HG02852 (cell line): ENCODE measurements around the gene DNM2.
"Not testable (repeated sequence)": the region's sequence is repeated elsewhere in the genome, so short reads cannot be mapped to it uniquely, and the experiment has no call there.

Experiments used
- ATAC-seq: cut with Tn5 transposase; IDR thresholded peaks from one replicate; pipeline ENCODE4 v1.9.1; 2021; ENCODE audit warnings: mild to moderate bottlenecking, moderate library complexity; ENCODE audit not compliant: unreplicated experiment

DNM2 gene

GRCh38 chr19:10831987-10832938 lies 114.4 kb downstream of the DNM2 start:
- no peak for ATAC-seq

DNA sequence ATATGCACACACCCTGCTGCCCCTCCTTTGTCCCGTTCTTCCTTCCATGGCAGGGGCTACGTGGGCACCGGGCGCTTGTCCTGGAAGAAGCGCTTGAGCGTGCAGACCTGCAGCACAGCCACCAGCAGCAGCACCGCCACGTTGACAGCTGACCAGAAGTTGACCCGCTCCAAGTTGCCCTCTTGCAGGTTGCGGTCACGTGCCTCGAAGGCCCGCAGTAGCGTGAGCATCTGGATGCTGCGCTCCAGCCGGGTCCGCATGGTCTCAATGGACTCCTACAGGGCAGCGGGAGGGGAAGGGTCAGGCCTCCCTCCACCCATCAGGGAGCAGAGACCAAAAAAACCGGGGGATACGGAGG lies 115.0 kb downstream of the DNM2 start:
- no peak for ATAC-seq

DNA sequence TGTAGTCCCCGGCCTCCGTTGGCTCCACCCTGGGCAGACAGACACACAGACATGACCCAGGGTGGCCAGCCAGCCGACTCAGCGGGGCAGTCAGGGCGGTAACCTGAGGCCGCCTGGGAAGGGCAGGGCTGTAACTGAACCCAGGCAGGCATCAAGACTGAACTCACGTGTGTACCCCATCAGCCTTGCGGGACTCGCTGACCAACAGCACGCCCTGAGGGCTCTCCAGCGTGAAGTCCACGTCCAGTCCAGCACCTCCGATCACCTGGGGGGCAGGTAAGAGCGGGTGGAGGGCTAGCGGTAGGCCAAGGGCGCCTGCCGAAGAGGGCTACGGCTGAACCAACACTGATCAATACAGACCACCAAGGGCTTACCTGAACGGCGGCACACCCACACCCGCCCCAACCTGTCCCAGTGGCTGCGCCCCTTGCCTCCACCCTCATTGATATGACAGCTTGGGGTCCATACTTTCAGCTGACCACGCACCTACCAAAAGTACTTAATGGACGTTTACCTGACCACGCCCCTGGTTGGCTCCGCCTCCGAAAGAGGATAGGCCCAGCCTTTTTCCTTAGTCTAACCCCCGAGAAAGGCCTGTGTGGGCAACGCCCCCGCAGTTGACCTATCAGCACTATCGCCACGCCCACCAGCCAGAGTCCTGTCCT lies 117.3 kb downstream of the DNM2 start:
- no peak for ATAC-seq

GRCh38 chr19:10835754-10836478 lies 118.0 kb downstream of the DNM2 start, which contains the start of gene TMED1:
Gene TMED1, minus strand, starts transcription at chr19:10836212. Its CDS starts 21 bp downstream, at chr19:10836191.
- ATAC-seq = peak; percentile 73

DNA sequence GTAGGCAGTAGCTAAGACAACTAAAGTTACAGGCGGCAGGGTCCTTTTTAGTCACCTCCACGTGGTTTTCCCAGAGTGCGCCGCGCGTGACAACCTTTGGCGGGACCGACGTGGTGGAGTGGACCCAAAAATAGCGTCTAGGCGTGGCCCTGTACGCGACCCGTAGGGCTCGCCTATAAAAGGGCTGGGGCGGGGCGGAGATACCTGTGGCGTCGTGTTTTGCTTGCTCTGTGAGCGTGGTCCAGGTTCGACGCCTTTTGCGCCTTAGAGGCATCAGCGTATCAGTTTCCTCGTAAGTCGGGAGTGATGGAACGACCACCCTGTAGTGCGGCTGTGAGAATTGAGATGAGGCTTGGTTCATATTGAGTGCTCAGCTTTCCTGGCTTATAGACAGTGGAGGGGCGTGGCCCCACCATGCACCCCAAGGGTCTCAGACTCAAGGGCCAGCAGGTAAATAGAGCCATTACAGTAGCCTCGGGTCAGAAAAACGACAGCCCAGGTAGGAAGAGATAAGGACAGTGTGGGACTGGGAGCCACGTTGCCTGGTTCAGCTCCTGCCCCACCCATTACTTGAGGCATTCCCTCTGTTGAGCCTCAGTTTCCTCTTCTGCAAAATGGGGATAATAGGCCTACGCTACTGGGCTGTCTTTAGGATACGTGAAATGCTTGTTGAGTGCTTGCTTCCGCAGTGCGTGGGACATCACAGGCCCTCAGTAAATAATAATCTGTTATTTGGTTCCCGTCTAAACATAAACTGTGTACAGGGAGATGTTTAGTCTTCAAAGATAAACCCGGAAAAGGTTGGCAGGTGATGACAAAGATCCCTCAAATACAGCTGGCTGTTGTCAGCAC lies 118.8 kb downstream of the DNM2 start:
- peak; percentile 16 for ATAC-seq

DNA sequence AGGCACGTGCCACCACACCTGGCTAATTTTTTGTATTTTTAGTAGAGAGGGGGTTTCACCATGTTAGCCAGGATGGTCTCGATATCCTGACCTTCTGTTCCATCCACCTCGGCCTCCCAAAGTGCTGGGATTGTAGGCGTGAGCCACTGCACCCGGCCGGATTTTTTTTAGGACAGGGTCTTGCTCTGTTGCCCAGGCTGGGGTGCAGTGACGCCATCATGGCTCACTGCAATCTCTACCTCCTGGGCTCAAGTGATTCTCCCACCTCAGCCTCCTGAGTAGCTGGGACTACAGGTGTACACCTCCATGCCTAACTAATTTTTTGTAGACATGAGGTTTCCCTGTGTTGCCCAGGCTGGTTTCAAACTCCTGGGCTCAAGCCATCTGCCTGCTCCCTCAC lies 119.8 kb downstream of the DNM2 start:
- ATAC-seq = not testable (repeated sequence)

DNA sequence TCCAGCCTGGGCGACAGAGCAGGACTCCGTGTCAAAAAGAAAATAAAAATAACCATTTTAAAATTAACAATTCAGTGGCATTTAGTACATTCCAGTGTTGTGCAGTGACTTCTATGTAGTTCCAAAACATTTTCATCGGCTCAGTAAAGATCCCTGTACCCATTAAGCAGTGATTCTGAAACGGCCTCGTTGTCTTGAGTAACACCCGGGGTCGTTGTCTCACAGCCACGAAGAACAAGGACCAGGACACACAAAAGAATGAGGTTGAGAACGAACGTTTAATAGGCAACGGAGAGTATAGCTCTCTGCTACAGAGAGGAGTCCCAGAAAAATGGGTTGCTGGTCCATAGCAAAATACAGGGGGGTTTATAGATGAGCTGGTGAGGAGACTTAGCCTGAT lies 120.5 kb downstream of the DNM2 start:
- no peak for ATAC-seq

- ATAC-seq = no peak
Observed at GRCh38 chr19:10839114-10840050, 121.5 kb downstream of the DNM2 start.

DNA sequence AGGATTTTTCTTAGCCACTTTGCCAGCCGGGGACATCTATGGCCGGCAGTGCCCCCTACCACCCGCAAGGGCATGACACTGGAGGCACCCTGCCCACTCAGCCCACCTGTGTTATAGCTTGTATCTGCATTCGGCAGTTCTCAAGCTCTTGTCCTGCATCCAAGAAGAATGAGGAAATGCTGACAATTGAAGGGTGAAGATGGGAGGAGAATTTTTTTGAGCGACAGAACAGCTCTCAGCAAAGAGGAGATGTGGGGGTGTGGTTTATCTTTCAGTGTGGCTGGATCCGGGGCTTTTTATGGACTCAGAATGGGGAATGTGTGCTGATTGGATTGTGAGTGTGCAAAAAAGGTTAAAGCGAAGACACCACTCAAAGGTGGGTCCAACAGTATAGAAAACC lies 124.9 kb downstream of the DNM2 start:
- no peak for ATAC-seq

GRCh38 chr19:10846500-10847202 lies 128.8 kb downstream of the DNM2 start:
- no peak for ATAC-seq

DNA sequence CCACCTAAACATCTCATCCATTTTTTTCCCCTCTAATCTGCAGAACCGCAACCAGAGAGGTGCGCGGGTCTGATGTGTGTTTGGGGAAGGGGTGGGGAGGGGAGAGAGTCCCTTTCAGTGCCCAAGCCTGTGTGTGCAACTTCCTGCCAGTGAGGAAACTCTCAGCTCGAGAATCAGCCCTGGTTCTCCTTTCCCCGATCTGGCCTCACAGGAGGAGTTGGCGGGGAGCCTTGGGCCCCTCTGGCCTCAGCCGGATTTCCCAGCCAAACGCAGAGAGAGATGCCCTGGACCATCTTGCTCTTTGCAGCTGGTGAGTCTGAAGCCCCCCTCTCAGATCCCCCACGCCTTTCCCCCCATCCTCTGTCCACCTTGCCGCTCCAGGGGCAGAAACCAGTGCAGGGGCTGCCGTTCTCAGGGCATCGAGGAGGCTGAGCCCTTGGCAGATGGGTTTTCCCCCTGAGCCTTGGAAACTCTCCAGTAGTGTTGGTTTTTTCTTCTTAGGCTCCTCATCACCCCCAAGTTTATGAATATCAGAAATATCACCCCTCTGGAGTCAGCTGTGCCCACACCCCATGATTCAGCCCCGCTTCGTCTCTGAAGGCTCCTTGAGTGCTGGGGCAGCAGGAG lies 130.5 kb downstream of the DNM2 start, which contains the start of gene C19orf38:
Gene C19orf38 (plus strand): TSS at position 186 of the 627 bp plus-strand sequence. CDS start 94 bp downstream, at position 280.
- no peak for ATAC-seq

- ATAC-seq = no peak
Observed at GRCh38 chr19:10850631-10851030, 132.8 kb downstream of the DNM2 start.

GRCh38 chr19:10852098-10852800 lies 134.4 kb downstream of the DNM2 start:
- ATAC-seq = no peak

DNA sequence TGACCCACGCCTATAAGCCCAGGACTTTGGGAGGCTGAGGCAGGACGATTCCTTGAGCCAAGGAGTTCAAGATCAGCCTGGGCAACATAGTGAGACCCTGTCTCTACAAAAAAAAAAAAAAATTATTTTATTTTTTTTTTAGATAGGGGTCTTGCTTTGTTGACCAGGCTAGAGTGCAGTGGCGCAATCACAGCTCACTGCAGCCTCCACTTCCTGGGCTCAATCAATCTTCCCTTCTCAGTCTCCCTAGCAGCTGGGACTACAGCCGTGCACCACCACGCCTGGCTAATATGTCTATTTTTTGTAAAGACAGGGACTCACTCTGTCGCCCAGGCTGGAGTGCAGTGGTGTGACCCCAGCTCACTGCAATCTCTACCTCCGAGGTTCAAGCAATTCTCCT lies 135.1 kb downstream of the DNM2 start:
- ATAC-seq = no peak

DNA sequence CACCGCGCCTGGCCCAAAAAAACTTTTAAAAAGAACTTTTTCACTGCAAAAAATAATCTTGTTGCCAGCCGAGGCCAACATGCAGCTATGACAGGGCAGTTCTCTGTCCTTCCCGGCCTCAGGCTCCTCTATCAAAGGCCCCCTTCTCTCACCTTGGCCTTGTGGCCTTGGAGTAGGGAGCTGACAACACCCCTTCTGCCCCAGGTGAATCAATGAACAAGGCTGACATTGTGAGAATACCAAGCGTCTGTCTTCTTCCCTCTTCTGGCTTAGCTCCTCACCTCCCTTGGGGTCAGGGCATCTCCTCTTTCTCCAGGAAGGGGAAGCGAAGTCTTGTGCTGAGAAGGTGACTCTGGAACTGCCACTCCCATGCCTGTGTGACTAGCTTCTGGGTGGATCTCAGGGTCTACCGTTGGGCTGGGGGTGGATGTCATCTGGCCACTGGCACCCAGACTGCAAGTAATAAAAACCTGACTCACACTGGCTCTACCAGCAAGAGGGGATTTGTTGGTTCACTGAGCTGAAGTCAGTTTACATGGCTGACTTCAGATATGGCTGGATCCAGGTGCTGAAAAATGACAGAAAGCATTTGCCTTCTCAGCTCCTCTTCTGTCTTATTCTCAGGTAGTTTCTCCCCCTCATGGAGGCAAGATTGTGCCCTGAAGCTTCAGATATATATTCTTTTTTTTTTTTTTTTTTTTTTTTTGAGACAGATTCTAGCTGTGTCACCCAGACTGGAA lies 136.6 kb downstream of the DNM2 start:
- no peak for ATAC-seq

GRCh38 chr19:10855879-10856522 lies 138.1 kb downstream of the DNM2 start:
- ATAC-seq = no peak
